Fibroblast of pulmonary artery (primary cell): Measurements from ENCODE around the gene ELOVL1.
A peak's percentile ranks its signal among the peaks of the same experiment; 100 is the strongest.
"Not testable (repeated sequence)": the region's sequence is repeated elsewhere in the genome, so short reads cannot be mapped to it uniquely, and the experiment has no call there.

Experiments used
- DNase-seq: peaks from one replicate; pipeline ENCODE4 v3.0.0-alpha.2; 2010; ENCODE audit warnings: low read depth
- H3K4me3 ChIP-seq: replicated peaks from 2 replicates; pipeline ENCODE4 v1.5.1; 2011; ENCODE audit warnings: low read depth, mild to moderate bottlenecking, control low read depth, low read length, moderate library complexity
- TF ChIP-seq, protein P1 (sequence below): IDR thresholded peaks from 2 replicates; pipeline ENCODE4 v1.5.1; 2011; ENCODE audit warnings: mild to moderate bottlenecking, control low read depth, low read length, inconsistent platforms; ENCODE audit errors: missing control alignments

Gene ELOVL1

DNA sequence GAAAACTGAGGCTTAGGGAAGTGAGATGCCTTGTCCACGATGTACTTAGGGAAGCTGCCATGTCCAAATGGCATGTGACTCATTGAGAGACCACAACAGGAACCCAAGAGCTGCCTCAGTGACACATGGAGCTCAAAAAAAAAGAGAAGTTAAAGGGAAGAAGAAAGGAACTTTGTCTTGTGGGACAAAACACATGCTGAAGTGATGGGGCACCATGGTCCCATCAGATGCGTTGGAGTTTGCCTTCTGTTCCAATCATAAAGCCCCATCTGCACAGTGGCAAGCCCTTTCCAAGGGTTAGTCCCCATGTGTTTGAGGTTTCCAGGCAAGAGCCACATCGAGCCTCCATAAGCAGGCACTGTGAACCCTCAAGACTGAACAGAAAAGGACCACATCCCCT is 13.8 kb upstream of the ELOVL1 start:
- no peak for DNase-seq
- TF ChIP-seq, protein P1, sequence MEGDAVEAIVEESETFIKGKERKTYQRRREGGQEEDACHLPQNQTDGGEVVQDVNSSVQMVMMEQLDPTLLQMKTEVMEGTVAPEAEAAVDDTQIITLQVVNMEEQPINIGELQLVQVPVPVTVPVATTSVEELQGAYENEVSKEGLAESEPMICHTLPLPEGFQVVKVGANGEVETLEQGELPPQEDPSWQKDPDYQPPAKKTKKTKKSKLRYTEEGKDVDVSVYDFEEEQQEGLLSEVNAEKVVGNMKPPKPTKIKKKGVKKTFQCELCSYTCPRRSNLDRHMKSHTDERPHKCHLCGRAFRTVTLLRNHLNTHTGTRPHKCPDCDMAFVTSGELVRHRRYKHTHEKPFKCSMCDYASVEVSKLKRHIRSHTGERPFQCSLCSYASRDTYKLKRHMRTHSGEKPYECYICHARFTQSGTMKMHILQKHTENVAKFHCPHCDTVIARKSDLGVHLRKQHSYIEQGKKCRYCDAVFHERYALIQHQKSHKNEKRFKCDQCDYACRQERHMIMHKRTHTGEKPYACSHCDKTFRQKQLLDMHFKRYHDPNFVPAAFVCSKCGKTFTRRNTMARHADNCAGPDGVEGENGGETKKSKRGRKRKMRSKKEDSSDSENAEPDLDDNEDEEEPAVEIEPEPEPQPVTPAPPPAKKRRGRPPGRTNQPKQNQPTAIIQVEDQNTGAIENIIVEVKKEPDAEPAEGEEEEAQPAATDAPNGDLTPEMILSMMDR, result no peak
- H3K4me3 ChIP-seq, result no peak overlapping the region

DNA sequence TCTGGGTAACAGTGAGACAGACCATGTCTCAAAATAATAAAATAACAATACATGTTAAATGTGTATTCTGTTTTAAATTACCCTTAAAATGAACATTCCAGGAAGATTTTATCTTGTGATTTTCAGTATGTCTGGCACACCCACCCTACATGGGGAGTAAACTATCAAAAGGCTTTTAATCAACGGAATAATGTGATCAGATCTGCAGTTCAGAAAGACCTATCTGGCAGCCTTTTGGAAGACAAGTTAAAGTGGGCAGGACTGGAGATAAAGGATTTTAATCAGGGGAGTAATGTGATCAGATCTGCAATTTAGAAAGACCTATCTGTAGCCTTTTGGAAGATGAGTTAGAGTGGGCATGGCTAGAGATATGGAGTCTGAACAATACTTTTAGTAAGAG is 11.7 kb upstream of the ELOVL1 start:
- TF ChIP-seq, protein P1, result no peak
- no peak overlapping the region for H3K4me3 ChIP-seq
- no peak for DNase-seq

DNA sequence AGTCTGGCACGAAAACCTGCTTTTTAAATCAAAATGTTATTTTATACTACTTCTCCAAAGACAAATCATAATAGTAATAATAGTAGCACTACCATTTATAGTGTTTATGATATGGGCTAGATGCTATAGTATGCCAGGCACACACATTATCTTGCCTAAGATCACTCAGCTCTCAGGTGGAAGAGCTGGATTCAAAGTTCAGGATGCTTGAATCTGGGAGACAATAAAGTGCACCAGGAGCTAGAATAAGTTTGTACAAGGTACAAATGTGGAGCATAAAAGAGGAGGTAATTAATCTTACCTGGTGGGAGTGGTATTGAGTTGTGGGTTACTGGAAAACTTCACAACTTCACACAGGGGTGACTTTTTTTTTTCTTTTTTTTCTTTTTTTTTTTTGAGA is 10.0 kb upstream of the ELOVL1 start:
- no peak for DNase-seq
- no peak overlapping the region for H3K4me3 ChIP-seq
- TF ChIP-seq, protein P1, result no peak

- no peak for DNase-seq
- TF ChIP-seq, protein P1, result no peak
- H3K4me3 ChIP-seq, result no peak overlapping the region
Observed at GRCh38 chr1:43376723-43377235, 9.0 kb upstream of the ELOVL1 start.

DNA sequence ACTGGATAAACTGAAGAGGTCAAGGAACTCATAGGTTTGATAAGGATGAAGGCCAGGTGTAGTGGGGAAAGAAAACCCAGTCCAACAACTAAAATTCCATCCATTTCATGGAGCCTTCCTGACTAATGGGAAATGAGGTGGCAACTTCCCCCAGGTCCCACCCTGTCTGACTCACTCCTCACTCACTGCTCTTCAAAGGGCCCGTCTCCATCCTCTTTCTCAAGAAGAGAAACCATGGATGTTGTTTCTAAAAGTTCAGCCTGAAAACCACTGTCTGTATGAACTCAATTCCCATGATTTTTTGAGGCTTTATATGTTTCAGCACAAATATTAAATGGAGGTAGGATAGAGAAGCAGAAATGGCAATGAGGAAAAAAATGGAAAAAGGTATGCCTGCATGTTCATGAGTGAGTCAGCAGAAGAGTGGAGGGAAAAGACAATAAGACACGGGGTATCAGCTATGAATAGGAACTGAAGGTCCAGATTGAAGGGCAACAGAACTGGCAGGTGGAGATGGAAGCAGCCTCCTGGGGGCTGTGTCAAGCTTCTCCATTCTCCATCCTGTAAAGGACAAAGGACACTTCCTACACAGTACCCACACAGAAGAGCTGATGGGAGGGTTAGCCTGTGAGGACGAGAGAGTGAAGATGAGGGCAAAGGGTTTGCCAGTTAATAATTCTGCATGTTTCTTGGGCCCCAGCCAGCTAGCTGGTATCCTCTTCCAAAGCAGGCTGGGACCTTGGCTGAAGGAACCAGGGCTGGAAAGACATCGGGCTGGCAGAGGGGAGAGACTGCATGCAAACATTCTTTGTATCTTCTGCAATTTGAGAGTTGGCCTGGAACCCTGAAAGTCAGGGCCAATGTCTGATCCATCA is 5.5 kb upstream of the ELOVL1 start:
- TF ChIP-seq, protein P1, result no peak
- H3K4me3 ChIP-seq, result no peak overlapping the region
- peak; percentile 75 for DNase-seq

- TF ChIP-seq, protein P1, result no peak
- no peak overlapping the region for H3K4me3 ChIP-seq
- DNase-seq, result no peak
Observed at GRCh38 chr1:43372172-43372571, 4.4 kb upstream of the ELOVL1 start.

GRCh38 chr1:43370564-43370963 is 2.8 kb upstream of the ELOVL1 start:
- TF ChIP-seq, protein P1, result no peak
- H3K4me3 ChIP-seq, result no peak overlapping the region
- DNase-seq, result no peak

GRCh38 chr1:43369779-43370178 is 2.0 kb upstream of the ELOVL1 start:
- H3K4me3 ChIP-seq, DNase-seq: not testable (repeated sequence)
